HL-60/S4 treated with retinoic acid at 250 ng/mL for 4 days and 3 days (cell line): ENCODE data around the gene ME3.

ENCODE experiments used
- in situ Hi-C: fragments of 300-500 bp; cut with MboI; formaldehyde crosslinking; loops from 2 replicates; pipeline ENCODE4 v1.7.0; 2022; ENCODE audit warnings: low sequenced_read_pairs

The ME3 gene

GRCh38 chr11:86672007-86672621, at the start of gene ME3:
ME3 (minus strand) TSS chr11:86672616.
- in situ Hi-C loops = no loop called here

GRCh38 chr11:86722006-86722405, 49.6 kb upstream of the ME3 start:
- in situ Hi-C loops = no loop called here

GRCh38 chr11:86720546-86720945, 48.1 kb upstream of the ME3 start:
- in situ Hi-C loops = no loop called here

- in situ Hi-C loops = no loop called here
Measured at GRCh38 chr11:86719781-86720463, 47.5 kb upstream of the ME3 start.

GRCh38 chr11:86718999-86719398, 46.6 kb upstream of the ME3 start:
- in situ Hi-C loops = no loop called here

- in situ Hi-C loops = no loop called here
Measured at GRCh38 chr11:86718521-86718920, 46.1 kb upstream of the ME3 start.

- in situ Hi-C loops = no loop called here
Measured at GRCh38 chr11:86717817-86718501, 45.5 kb upstream of the ME3 start.

GRCh38 chr11:86715611-86716010, 43.2 kb upstream of the ME3 start:
- in situ Hi-C loops = no loop called here

GRCh38 chr11:86713552-86713951, 41.1 kb upstream of the ME3 start:
- in situ Hi-C loops = no loop called here

GRCh38 chr11:86710936-86711335, 38.5 kb upstream of the ME3 start:
- in situ Hi-C loops = no loop called here

GRCh38 chr11:86708669-86709068, 36.3 kb upstream of the ME3 start:
- in situ Hi-C loops = no loop called here

GRCh38 chr11:86706338-86707131, 34.1 kb upstream of the ME3 start:
- in situ Hi-C loops = no loop called here

GRCh38 chr11:86704710-86705109, 32.3 kb upstream of the ME3 start:
- in situ Hi-C loops = no loop called here

GRCh38 chr11:86703987-86704386, 31.6 kb upstream of the ME3 start:
- in situ Hi-C loops = no loop called here

GRCh38 chr11:86702220-86702983, 30.0 kb upstream of the ME3 start:
- in situ Hi-C loops = no loop called here

- in situ Hi-C loops = no loop called here
Measured at GRCh38 chr11:86699040-86699791, 26.8 kb upstream of the ME3 start.

- in situ Hi-C loops = no loop called here
Measured at GRCh38 chr11:86698639-86699038, 26.2 kb upstream of the ME3 start.

GRCh38 chr11:86696451-86696850, 24.0 kb upstream of the ME3 start:
- in situ Hi-C loops = no loop called here

- in situ Hi-C loops = no loop called here
Measured at GRCh38 chr11:86696004-86696403, 23.6 kb upstream of the ME3 start.

- in situ Hi-C loops = no loop called here
Measured at GRCh38 chr11:86695373-86695772, 23.0 kb upstream of the ME3 start.
